HG02870 (cell line): Measurements from ENCODE around the gene RABL2A.
A peak's percentile ranks its signal among the peaks of the same experiment; 100 is the strongest.
"Not testable (repeated sequence)": the region's sequence is repeated elsewhere in the genome, so short reads cannot be mapped to it uniquely, and the experiment has no call there.

ENCODE experiments used
- ATAC-seq: cut with Tn5 transposase; IDR thresholded peaks from one replicate; pipeline ENCODE4 v1.9.1; 2021; ENCODE audit warnings: mild to moderate bottlenecking, moderate library complexity; ENCODE audit not compliant: unreplicated experiment

The RABL2A gene

GRCh38 chr2:113606036-113606435, 21.0 kb upstream of the RABL2A start:
- ATAC-seq, result not testable (repeated sequence)

- not testable (repeated sequence) for ATAC-seq
These were observed 17.2 kb upstream of the RABL2A start for GRCh38 chr2:113609822-113610221.

GRCh38 chr2:113621002-113621401, 6.1 kb upstream of the RABL2A start:
- not testable (repeated sequence) for ATAC-seq

GRCh38 chr2:113625906-113626305, 1.2 kb upstream of the RABL2A start:
- ATAC-seq, result not testable (repeated sequence)

- not testable (repeated sequence) for ATAC-seq
These were observed 5.8 kb downstream of the RABL2A start for GRCh38 chr2:113632849-113633345.

GRCh38 chr2:113635358-113635757, 8.3 kb downstream of the RABL2A start:
- not testable (repeated sequence) for ATAC-seq

- ATAC-seq, result not testable (repeated sequence)
These were observed 9.2 kb downstream of the RABL2A start for GRCh38 chr2:113636226-113636625.

GRCh38 chr2:113638084-113638483, 11.0 kb downstream of the RABL2A start:
- not testable (repeated sequence) for ATAC-seq

GRCh38 chr2:113646217-113646616, 19.2 kb downstream of the RABL2A start:
- ATAC-seq, result not testable (repeated sequence)

GRCh38 chr2:113650834-113651815, 24.1 kb downstream of the RABL2A start:
- not testable (repeated sequence) for ATAC-seq

- ATAC-seq, result not testable (repeated sequence)
These were observed 25.5 kb downstream of the RABL2A start for GRCh38 chr2:113652599-113652998.

- peak; percentile 93 for ATAC-seq
These were observed 29.1 kb downstream of the RABL2A start for GRCh38 chr2:113656031-113656624.

GRCh38 chr2:113657735-113658134, 30.7 kb downstream of the RABL2A start:
- not testable (repeated sequence) for ATAC-seq

- not testable (repeated sequence) for ATAC-seq
These were observed 36.4 kb downstream of the RABL2A start for GRCh38 chr2:113663285-113664060.

- ATAC-seq, result not testable (repeated sequence)
These were observed 37.9 kb downstream of the RABL2A start for GRCh38 chr2:113664761-113665533.

GRCh38 chr2:113669013-113669412, 41.9 kb downstream of the RABL2A start:
- ATAC-seq, result not testable (repeated sequence)

GRCh38 chr2:113672326-113672932, 45.4 kb downstream of the RABL2A start:
- ATAC-seq, result no peak

- no peak for ATAC-seq
These were observed 48.8 kb downstream of the RABL2A start for GRCh38 chr2:113675875-113676274.

GRCh38 chr2:113676623-113677266, 49.7 kb downstream of the RABL2A start:
- ATAC-seq, result no peak
